K562 (cell line): ENCODE results near the gene NUMB.

Experiments
- ATF7 ChIP-seq: fragments of 450-650 bp; IDR thresholded peaks from 2 replicates; pipeline ENCODE4 v1.7.1; 2014; ENCODE audit warnings: mild to moderate bottlenecking, moderate library complexity
- CEBPB ChIP-seq: fragments of 450-650 bp; IDR thresholded peaks from 2 replicates; pipeline ENCODE4 v1.6.1; 2016; ENCODE audit warnings: missing genetic modification characterization, missing compliant biosample characterization
- CTCF ChIP-seq, 3 experiments: IDR thresholded peaks in 2 of 3; conservative IDR thresholded peaks in 1 of 3; 2 replicates each; pipeline ENCODE4 v1.5.1; 2011 to 2012; ENCODE audit warnings: low read length in 3 of 3, mild to moderate bottlenecking in 3 of 3, control low read depth in 2 of 3, improper control_type of control experiment in 1 of 3, inconsistent platforms in 1 of 3, low read depth in 1 of 3, mixed read lengths in 1 of 3, moderate library complexity in 1 of 3; ENCODE audit not compliant: insufficient read depth in 2 of 3
- EZH2 ChIP-seq: IDR thresholded peaks from 2 replicates; pipeline ENCODE4 v1.6.1; 2012; ENCODE audit warnings: low read depth, mild to moderate bottlenecking, inconsistent platforms, low read length, borderline replicate concordance
- ILK ChIP-seq: fragments of 450-650 bp; IDR thresholded peaks from 2 replicates; pipeline ENCODE4 v1.6.1; 2016; ENCODE audit warnings: missing genetic modification characterization, low read depth, mild to moderate bottlenecking, missing compliant biosample characterization, moderate library complexity, borderline replicate concordance
- IRF2 ChIP-seq: sonication (generic); formaldehyde crosslinking; IDR thresholded peaks from 2 replicates; pipeline ENCODE4 v1.8.1; 2022; ENCODE audit warnings: mild to moderate bottlenecking, missing genetic modification reagents
- POLR2A ChIP-seq: fragments of 450-650 bp; conservative IDR thresholded peaks from 2 replicates; pipeline ENCODE4 v1.6.1; 2016
- TF ChIP-seq, protein P1 (sequence below): fragments of 450-650 bp; IDR thresholded peaks from 2 replicates; pipeline ENCODE4 v1.6.1; 2017; ENCODE audit warnings: antibody characterized with exemption, mild to moderate bottlenecking
- TF ChIP-seq, protein P2 (sequence below): fragments of 250-450 bp; sonication (Bioruptor Pico); IDR thresholded peaks from 2 replicates; pipeline ENCODE4 v1.4.0; 2020; ENCODE audit warnings: borderline replicate concordance

- no peak for TF ChIP-seq CTCF (IDR thresholded peaks at IDR 0.05 in 2 of 3, conservative IDR thresholded peaks at IDR 0.05 in 1 of 3; ENCODE audit: insufficient read depth in 2 of 3, low read depth in 1 of 3, low read length in 3 of 3)
- TF ChIP-seq EZH2: no peak
- TF ChIP-seq POLR2A: no peak
- TF ChIP-seq ILK (tag): no peak
- TF ChIP-seq CEBPB (tag): no peak
- TF ChIP-seq, protein P1, sequence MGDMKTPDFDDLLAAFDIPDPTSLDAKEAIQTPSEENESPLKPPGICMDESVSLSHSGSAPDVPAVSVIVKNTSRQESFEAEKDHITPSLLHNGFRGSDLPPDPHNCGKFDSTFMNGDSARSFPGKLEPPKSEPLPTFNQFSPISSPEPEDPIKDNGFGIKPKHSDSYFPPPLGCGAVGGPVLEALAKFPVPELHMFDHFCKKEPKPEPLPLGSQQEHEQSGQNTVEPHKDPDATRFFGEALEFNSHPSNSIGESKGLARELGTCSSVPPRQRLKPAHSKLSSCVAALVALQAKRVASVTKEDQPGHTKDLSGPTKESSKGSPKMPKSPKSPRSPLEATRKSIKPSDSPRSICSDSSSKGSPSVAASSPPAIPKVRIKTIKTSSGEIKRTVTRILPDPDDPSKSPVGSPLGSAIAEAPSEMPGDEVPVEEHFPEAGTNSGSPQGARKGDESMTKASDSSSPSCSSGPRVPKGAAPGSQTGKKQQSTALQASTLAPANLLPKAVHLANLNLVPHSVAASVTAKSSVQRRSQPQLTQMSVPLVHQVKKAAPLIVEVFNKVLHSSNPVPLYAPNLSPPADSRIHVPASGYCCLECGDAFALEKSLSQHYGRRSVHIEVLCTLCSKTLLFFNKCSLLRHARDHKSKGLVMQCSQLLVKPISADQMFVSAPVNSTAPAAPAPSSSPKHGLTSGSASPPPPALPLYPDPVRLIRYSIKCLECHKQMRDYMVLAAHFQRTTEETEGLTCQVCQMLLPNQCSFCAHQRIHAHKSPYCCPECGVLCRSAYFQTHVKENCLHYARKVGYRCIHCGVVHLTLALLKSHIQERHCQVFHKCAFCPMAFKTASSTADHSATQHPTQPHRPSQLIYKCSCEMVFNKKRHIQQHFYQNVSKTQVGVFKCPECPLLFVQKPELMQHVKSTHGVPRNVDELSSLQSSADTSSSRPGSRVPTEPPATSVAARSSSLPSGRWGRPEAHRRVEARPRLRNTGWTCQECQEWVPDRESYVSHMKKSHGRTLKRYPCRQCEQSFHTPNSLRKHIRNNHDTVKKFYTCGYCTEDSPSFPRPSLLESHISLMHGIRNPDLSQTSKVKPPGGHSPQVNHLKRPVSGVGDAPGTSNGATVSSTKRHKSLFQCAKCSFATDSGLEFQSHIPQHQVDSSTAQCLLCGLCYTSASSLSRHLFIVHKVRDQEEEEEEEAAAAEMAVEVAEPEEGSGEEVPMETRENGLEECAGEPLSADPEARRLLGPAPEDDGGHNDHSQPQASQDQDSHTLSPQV: no peak
- no peak for TF ChIP-seq IRF2
- TF ChIP-seq ATF7: no peak
- TF ChIP-seq, protein P2, sequence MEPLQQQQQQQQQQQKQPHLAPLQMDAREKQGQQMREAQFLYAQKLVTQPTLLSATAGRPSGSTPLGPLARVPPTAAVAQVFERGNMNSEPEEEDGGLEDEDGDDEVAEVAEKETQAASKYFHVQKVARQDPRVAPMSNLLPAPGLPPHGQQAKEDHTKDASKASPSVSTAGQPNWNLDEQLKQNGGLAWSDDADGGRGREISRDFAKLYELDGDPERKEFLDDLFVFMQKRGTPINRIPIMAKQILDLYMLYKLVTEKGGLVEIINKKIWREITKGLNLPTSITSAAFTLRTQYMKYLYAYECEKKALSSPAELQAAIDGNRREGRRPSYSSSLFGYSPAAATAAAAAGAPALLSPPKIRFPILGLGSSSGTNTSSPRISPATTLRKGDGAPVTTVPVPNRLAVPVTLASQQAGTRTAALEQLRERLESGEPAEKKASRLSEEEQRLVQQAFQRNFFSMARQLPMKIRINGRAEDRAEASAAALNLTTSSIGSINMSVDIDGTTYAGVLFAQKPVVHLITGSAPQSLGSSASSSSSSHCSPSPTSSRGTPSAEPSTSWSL (CRISPR knock-in tag): no peak
Observed at GRCh38 chr14:73260574-73260973, 197.8 kb downstream of the NUMB start.
